GM19239 (cell line): ENCODE measurements around the gene MYH3.

ENCODE experiments used
- DNase-seq: peaks from one replicate; pipeline ENCODE4 v3.0.0; 2011; ENCODE audit warnings: low spot score; ENCODE audit not compliant: insufficient read length
- FAIRE-seq: peaks from 2 replicates; lab custom pipeline; 2011; peaks lifted over from hg19 to GRCh38; lab: Jason Lieb, UNC

Gene MYH3

GRCh38 chr17:10652984-10653659 lies 4.0 kb downstream of the MYH3 start:
- no peak for FAIRE-seq
- no peak for DNase-seq

- DNase-seq (no peak), FAIRE-seq (no peak)
Observed at GRCh38 chr17:10651927-10652326, 5.2 kb downstream of the MYH3 start.

- DNase-seq (no peak), FAIRE-seq (no peak)
Observed at GRCh38 chr17:10649602-10650001, 7.5 kb downstream of the MYH3 start.

GRCh38 chr17:10648956-10649355 lies 8.2 kb downstream of the MYH3 start:
- FAIRE-seq (no peak), DNase-seq (no peak)

GRCh38 chr17:10648381-10648780 lies 8.7 kb downstream of the MYH3 start:
- no peak for DNase-seq
- no peak for FAIRE-seq

- FAIRE-seq (peak; percentile 65), DNase-seq (peak; percentile 45)
Observed at GRCh38 chr17:10646392-10646990, 10.6 kb downstream of the MYH3 start.

GRCh38 chr17:10640475-10640874 lies 16.6 kb downstream of the MYH3 start:
- FAIRE-seq (no peak), DNase-seq (no peak)

GRCh38 chr17:10638151-10638550 lies 19.0 kb downstream of the MYH3 start:
- no peak for DNase-seq

GRCh38 chr17:10635290-10635689 lies 21.8 kb downstream of the MYH3 start:
- FAIRE-seq, result no peak
- no peak for DNase-seq

More at GRCh38 chr17:10638151-10638550, 19.0 kb downstream of the MYH3 start:
- no peak for FAIRE-seq

- DNase-seq (peak; percentile 48), FAIRE-seq (peak; percentile 97)
Observed at GRCh38 chr17:10633738-10634379, 23.2 kb downstream of the MYH3 start.

- FAIRE-seq (no peak), DNase-seq (no peak)
Observed at GRCh38 chr17:10631701-10632100, 25.4 kb downstream of the MYH3 start.

- FAIRE-seq, result peak; percentile 67
- DNase-seq, result no peak
Observed at GRCh38 chr17:10631048-10631700, 25.9 kb downstream of the MYH3 start.

- FAIRE-seq (no peak), DNase-seq (no peak)
Observed at GRCh38 chr17:10629706-10630105, 27.4 kb downstream of the MYH3 start.

- DNase-seq, result no peak
Observed at GRCh38 chr17:10628756-10629155, 28.4 kb downstream of the MYH3 start.

GRCh38 chr17:10626390-10626789 lies 30.7 kb downstream of the MYH3 start:
- DNase-seq (no peak), FAIRE-seq (no peak)

More at GRCh38 chr17:10628756-10629155, 28.4 kb downstream of the MYH3 start:
- FAIRE-seq, result no peak

GRCh38 chr17:10624969-10625368 lies 32.1 kb downstream of the MYH3 start:
- FAIRE-seq (no peak), DNase-seq (no peak)

- no peak for DNase-seq
- no peak for FAIRE-seq
Observed at GRCh38 chr17:10623737-10624338, 33.3 kb downstream of the MYH3 start.

GRCh38 chr17:10622617-10623485 lies 34.3 kb downstream of the MYH3 start:
- FAIRE-seq, result no peak

GRCh38 chr17:10621397-10621796 lies 35.7 kb downstream of the MYH3 start:
- no peak for FAIRE-seq
- no peak for DNase-seq

More at GRCh38 chr17:10622617-10623485, 34.3 kb downstream of the MYH3 start:
- no peak for DNase-seq

GRCh38 chr17:10620823-10621222 lies 36.3 kb downstream of the MYH3 start:
- DNase-seq (no peak), FAIRE-seq (no peak)
